SK-N-MC (cell line): Measurements from ENCODE around the gene FA2H.

Source experiments
- DNase-seq: peaks from one replicate; pipeline ENCODE4 v3.0.0-alpha.2; 2011; ENCODE audit warnings: low read depth, low spot score
- H3K27ac ChIP-seq: fragments of 200-600 bp; sonication (generic); 2 replicates; pipeline ENCODE4 v1.5.1; 2016; ENCODE audit warnings: mixed run types
- H3K36me3 ChIP-seq: fragments of 200-600 bp; sonication (generic); 2 replicates; pipeline ENCODE4 v1.6.1; 2017; ENCODE audit warnings: antibody characterized with exemption, low read length, mixed read lengths; ENCODE audit not compliant: insufficient read depth
- H3K4me3 ChIP-seq: fragments of 200-600 bp; sonication (generic); 2 replicates; pipeline ENCODE4 v1.5.1; 2016
- H3K9ac ChIP-seq: fragments of 200-600 bp; sonication (generic); 2 replicates; pipeline ENCODE4 v1.8.0; 2017; ENCODE audit warnings: mixed run types, mixed read lengths; ENCODE audit not compliant: insufficient read length
- H3K9me3 ChIP-seq: fragments of 200-600 bp; sonication (generic); 2 replicates; pipeline ENCODE4 v1.6.1; 2017; ENCODE audit warnings: low read depth, mild to moderate bottlenecking, antibody characterized with exemption, low read length, moderate library complexity, mixed read lengths
- EZH2 ChIP-seq: fragments of 200-600 bp; sonication (generic); IDR thresholded peaks from one replicate; pipeline ENCODE4 v1.6.1; 2017; ENCODE audit warnings: antibody characterized with exemption
- FOXP2 ChIP-seq: optimal IDR thresholded peaks from 2 replicates; pipeline ENCODE3; 2011; ENCODE audit warnings: mild to moderate bottlenecking, moderate library complexity; ENCODE audit not compliant: insufficient read depth; ENCODE audit errors: extremely low read length, control extremely low read depth
- POLR2AphosphoS5 ChIP-seq: IDR thresholded peaks from 2 replicates; pipeline ENCODE4 v1.6.1; 2012; ENCODE audit warnings: mild to moderate bottlenecking, low read depth, low read length, borderline replicate concordance

FA2H gene

DNA sequence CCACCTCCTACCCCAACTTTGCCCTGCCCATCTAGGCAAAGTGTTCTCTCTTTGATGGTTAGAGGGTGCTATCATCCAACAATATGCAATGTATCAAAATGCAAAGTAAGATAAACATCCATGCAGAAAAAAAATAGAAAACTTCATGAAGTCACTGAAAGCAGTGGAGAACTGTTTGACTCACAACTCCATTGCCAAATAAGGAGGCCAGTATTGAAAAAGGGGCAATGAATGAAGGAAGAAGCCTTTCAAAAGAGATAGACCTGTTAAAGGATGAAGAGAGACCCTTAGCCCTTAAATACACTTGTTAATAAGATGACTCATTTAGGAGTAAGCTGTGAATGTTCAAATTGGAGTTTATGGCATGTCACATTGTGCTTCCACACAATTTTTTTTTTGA is 13.0 kb downstream of the FA2H start:
- no peaks in the 10 kb centered on the region for H3K9me3 ChIP-seq
- TF ChIP-seq FOXP2 (no peak), EZH2 (no peak), POLR2AphosphoS5 (no peak)
- H3K9ac ChIP-seq: no peak overlapping the region
- H3K27ac ChIP-seq: no peak overlapping the region
- no peak for DNase-seq
- H3K4me3 ChIP-seq: no peak overlapping the region
- H3K36me3 ChIP-seq: no peaks in the 10 kb centered on the region

- Histone ChIP-seq H3K4me3 (no peak overlapping the region), H3K9ac (no peak overlapping the region)
Measured at GRCh38 chr16:74760007-74760767, 14.4 kb downstream of the FA2H start.

DNA sequence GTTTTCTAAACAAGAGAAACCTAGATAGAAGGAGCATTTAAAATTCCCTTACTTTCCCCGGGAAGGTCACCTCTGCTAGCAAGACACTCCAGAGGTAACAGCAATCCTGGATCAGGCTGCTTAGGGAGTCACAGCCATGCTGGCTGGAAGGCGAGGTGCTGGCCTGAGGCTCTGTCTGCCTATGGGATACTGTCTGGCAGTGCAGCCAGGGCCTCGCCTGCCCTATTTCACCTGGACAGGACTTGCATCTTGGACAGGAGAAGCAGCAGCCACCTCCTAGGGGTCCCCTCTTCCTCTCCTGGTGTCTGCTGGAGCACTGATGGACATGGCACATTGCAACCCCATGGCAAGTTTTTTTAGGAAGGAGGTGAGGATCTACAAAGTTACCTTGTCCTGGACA is 15.1 kb downstream of the FA2H start:
- Histone ChIP-seq H3K27ac (no peak overlapping the region), H3K36me3 (no peaks in the 10 kb centered on the region), H3K4me3 (no peak overlapping the region), H3K9me3 (no peaks in the 10 kb centered on the region), H3K9ac (no peak overlapping the region)
- TF ChIP-seq EZH2: no peak
- TF ChIP-seq FOXP2: no peak
- no peak for TF ChIP-seq POLR2AphosphoS5
- DNase-seq: no peak

More at GRCh38 chr16:74760007-74760767, 14.4 kb downstream of the FA2H start:
- Histone ChIP-seq H3K9me3 (no peaks in the 10 kb centered on the region), H3K27ac (no peak overlapping the region), H3K36me3 (no peaks in the 10 kb centered on the region)
- DNase-seq: no peak
- no peak for TF ChIP-seq EZH2

DNA sequence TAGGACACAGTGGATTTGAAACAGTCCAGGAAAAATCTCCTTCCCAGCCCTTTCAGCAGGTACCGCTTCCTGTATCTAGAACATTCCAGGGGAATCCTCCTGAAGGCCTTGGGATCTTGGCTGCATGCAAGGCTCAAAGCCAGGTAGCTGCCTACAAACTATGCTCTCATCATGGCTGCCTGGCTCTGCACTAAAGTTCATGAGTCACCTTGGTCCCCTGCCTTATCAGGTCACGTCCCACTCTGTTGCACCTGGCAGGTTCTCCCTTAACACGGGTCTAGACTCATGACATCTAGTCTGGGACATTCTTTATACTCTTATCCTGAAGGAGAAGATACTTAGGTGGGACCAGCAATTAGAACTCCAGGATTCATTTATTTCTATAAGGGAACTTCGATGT is 15.8 kb downstream of the FA2H start:
- no peaks in the 10 kb centered on the region for H3K36me3 ChIP-seq

DNA sequence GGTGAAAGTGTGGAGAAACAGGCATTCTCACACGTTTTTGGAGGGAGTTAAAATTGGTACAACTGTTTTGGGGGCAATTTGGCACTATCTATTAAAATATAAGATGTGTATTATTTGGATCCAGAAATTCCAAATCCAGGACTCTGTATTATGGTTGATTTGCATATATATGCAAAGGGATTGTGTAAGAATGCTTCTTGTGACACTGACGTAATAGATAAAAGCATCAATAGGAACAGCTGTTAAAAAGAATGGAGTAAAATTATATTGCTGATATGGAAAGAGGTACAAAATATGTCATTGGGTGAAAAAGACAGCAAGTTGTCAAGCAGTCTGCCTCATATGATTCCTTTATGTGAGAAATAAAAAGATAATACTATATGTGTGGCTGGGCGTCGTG is 17.3 kb downstream of the FA2H start:
- Histone ChIP-seq H3K27ac (no peak overlapping the region), H3K9me3 (no peaks in the 10 kb centered on the region), H3K9ac (no peak overlapping the region), H3K4me3 (no peak overlapping the region), H3K36me3 (no peaks in the 10 kb centered on the region)
- no peak for DNase-seq
- TF ChIP-seq EZH2 (no peak), FOXP2 (no peak), POLR2AphosphoS5 (no peak)

More for the DNA sequence above, 15.8 kb downstream of the FA2H start:
- TF ChIP-seq POLR2AphosphoS5 (no peak), FOXP2 (no peak), EZH2 (no peak)
- H3K9me3 ChIP-seq: no peaks in the 10 kb centered on the region
- no peak overlapping the region for H3K9ac ChIP-seq
- H3K4me3 ChIP-seq: no peak overlapping the region
- no peak overlapping the region for H3K27ac ChIP-seq
- DNase-seq: no peak

DNA sequence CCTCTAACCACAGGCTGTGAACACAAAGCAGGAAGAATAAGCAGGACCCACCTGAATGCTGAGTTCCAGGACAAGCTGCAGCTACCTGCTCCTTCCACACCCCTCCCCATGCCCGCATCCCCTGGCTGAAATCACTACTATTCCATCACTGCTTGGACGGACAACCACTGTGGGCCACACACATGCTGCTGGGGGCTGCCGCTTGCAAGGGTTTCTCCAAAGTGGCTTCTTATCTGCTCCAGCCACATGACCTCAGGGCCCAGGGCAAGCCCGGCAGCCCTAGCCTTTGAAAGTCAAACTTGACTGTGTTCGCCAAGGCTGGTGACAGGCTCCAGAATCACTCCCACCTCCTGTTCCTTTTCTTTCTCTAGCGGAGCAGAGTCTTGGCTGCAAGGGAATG is 18.4 kb downstream of the FA2H start:
- Histone ChIP-seq H3K36me3 (no peaks in the 10 kb centered on the region), H3K9me3 (no peaks in the 10 kb centered on the region), H3K27ac (no peak overlapping the region), H3K4me3 (no peak overlapping the region), H3K9ac (no peak overlapping the region)
- DNase-seq: no peak
- no peak for TF ChIP-seq EZH2
- TF ChIP-seq FOXP2: no peak
- TF ChIP-seq POLR2AphosphoS5: no peak

- DNase-seq: no peak
- H3K9ac ChIP-seq: no peak overlapping the region
- no peak overlapping the region for H3K27ac ChIP-seq
- H3K9me3 ChIP-seq: no peaks in the 10 kb centered on the region
- no peaks in the 10 kb centered on the region for H3K36me3 ChIP-seq
- no peak overlapping the region for H3K4me3 ChIP-seq
- TF ChIP-seq EZH2 (no peak), FOXP2 (no peak), POLR2AphosphoS5 (no peak)
Measured at GRCh38 chr16:74753180-74753579, 21.4 kb downstream of the FA2H start.

GRCh38 chr16:74752756-74753155 is 21.9 kb downstream of the FA2H start:
- Histone ChIP-seq H3K9ac (no peak overlapping the region), H3K9me3 (no peaks in the 10 kb centered on the region), H3K4me3 (no peak overlapping the region), H3K36me3 (no peaks in the 10 kb centered on the region), H3K27ac (no peak overlapping the region)
- TF ChIP-seq EZH2 (no peak), FOXP2 (no peak), POLR2AphosphoS5 (no peak)
- no peak for DNase-seq

- TF ChIP-seq EZH2: no peak
- TF ChIP-seq POLR2AphosphoS5: no peak
- no peak for TF ChIP-seq FOXP2
- no peak overlapping the region for H3K9ac ChIP-seq
- H3K27ac ChIP-seq: no peak overlapping the region
- no peak for DNase-seq
- H3K36me3 ChIP-seq: no peaks in the 10 kb centered on the region
- H3K4me3 ChIP-seq: no peak overlapping the region
- no peaks in the 10 kb centered on the region for H3K9me3 ChIP-seq
Measured at GRCh38 chr16:74752258-74752657, 22.4 kb downstream of the FA2H start.
